IPS-15b (cell line): ENCODE data around the gene IGBP1.
"Not testable (repeated sequence)": the region's sequence is repeated elsewhere in the genome, so short reads cannot be mapped to it uniquely, and the experiment has no call there.

Experiments used
- H3K27me3 ChIP-seq: one replicate; pipeline ENCODE4 v1.6.1; 2013; ENCODE audit warnings: low read length; ENCODE audit not compliant: control insufficient read depth, insufficient read depth
- H3K36me3 ChIP-seq: one replicate; pipeline ENCODE4 v1.6.1; 2013; ENCODE audit warnings: low read length; ENCODE audit not compliant: control insufficient read depth, insufficient read depth
- H3K4me1 ChIP-seq: one replicate; pipeline ENCODE4 v1.6.1; 2013; ENCODE audit warnings: mild to moderate bottlenecking, low read length; ENCODE audit not compliant: control insufficient read depth, insufficient read depth
- H3K4me3 ChIP-seq: one replicate; pipeline ENCODE4 v1.5.1; 2013; ENCODE audit warnings: low read depth, low read length
- H3K9ac ChIP-seq: one replicate; pipeline ENCODE4 v1.6.1; 2013; ENCODE audit warnings: low read depth, mild to moderate bottlenecking, low read length
- H3K9me3 ChIP-seq: one replicate; pipeline ENCODE4 v1.6.1; 2013; ENCODE audit warnings: mild to moderate bottlenecking, low read length; ENCODE audit not compliant: control insufficient read depth, insufficient read depth

The IGBP1 gene

DNA sequence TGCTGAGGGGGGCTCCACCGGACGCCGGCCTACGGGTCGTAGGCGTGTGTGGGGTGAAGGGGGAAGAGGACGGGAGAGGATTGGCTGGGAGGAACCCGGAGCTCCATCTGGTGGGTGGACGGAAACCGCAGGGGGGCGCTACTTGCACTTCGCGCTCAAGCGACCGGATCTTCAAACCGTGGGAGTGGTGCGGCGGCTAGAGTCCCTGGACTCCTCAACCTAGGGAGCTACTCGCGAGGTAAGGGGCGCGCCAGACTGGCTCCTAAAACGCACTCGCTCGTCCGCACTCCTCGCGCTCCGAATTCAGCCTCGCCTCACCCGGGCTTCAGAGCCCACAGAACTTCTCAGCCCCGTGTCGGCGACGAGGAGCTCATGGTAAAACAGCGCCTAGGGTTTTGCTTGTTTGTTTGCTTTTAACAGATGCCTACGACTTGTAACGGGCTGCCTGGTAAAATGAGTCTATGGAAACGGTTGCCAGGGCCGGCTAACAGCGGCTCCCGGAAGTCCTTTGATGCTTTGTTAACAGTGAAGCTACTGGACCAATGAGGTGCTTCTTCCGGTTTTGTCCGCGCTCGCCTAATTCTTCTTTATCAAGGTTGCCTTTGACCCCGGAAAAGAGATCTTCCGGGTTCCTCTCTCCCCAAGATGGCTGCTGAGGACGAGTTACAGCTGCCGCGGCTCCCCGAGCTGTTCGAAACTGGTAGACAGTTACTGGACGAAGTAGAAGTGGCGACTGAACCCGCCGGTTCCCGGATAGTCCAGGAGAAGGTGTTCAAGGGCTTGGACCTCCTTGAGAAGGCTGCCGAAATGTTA, at the start of gene IGBP1:
TSS of gene IGBP1 (plus strand) at position 145 of the 813 bp plus-strand sequence. CDS start at position 646, 501 bp downstream.
- Histone ChIP-seq H3K36me3 (no peaks in the 10 kb centered on the region), H3K4me3 (peak within 1 kb of the TSS; percentile 93), H3K9ac (peak within 1 kb of the TSS; percentile 79), H3K27me3 (no peaks in the 10 kb centered on the region), H3K4me1 (peaks cover 11% of the 10 kb centered on the region), H3K9me3 (no peaks in the 10 kb centered on the region)

DNA sequence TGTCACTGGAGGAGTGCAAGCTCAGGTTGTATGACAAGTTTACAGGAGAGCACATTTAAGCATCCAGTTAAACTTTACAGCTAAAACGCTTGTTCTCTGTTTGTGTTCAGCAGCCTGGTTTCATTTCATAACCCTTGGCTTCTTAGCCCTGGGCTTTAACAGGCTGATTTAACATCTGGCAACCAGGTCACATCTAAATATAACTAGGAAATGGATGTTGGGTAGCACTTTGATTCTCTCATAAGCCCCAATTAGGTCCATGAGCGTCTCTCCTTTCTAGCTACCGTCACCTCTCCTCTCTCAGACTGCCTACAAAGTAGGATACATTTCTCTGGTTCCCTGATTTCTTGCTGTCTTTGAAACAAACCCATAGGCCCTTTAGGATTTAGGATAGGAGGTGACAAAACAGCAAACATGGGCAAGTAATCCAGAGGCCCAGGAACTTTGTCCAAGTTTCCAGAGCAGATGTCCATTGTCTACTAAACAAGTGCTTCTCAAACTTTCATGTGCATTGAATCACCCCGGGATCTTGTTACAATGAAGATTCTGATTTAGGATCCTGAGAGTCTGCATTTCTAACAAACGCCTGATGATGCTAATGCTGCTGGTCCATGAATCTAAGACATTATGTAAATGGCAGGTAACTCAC, 48.5 kb upstream of the IGBP1 start:
- Histone ChIP-seq H3K4me3 (no peak overlapping the region), H3K9me3 (no peaks in the 10 kb centered on the region), H3K4me1 (no peaks in the 10 kb centered on the region)

DNA sequence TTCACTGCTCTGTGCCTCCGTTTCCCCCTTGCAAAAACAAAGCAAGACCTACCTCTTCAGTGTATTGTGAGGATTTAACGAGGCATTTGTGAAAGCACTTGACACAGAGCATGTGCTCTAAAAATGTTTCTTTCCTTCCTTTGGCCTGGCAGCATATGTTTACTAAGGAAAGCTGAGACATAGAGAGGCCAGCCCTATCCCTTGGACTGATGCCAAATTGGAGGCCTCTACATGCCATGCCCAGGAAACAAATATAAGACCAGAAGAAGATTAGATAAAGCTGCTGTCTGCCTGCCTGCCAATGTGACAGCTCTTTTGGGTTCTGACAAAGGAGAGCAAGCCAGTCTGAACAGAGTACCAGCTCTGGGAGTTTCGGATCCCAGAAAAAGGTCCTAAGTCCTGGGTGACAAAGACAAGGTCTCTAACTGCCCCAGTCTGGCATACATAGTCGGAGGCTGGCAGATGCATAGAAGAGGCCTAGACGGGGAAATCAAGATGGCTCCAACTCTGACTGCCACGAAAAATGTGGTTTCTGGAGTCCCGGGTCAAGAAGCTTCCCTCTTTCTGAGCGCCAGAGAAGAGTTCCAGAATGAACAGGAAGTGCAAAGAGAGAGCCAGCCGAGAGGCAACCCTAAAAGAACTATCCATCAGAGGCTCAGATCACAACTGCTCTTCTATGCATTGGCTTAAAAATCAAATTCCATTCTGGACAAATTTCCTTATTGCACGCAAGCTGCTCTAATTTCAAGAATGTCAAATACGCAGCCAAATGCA, 45.2 kb upstream of the IGBP1 start:
- Histone ChIP-seq H3K4me1 (no peaks in the 10 kb centered on the region), H3K4me3 (no peak overlapping the region), H3K36me3 (no peaks in the 10 kb centered on the region), H3K27me3 (no peaks in the 10 kb centered on the region), H3K9me3 (peaks cover 3% of the 10 kb centered on the region), H3K9ac (no peak overlapping the region)

More for the DNA sequence above, 48.5 kb upstream of the IGBP1 start:
- Histone ChIP-seq H3K9ac (no peak overlapping the region), H3K27me3 (no peaks in the 10 kb centered on the region), H3K36me3 (no peaks in the 10 kb centered on the region)

DNA sequence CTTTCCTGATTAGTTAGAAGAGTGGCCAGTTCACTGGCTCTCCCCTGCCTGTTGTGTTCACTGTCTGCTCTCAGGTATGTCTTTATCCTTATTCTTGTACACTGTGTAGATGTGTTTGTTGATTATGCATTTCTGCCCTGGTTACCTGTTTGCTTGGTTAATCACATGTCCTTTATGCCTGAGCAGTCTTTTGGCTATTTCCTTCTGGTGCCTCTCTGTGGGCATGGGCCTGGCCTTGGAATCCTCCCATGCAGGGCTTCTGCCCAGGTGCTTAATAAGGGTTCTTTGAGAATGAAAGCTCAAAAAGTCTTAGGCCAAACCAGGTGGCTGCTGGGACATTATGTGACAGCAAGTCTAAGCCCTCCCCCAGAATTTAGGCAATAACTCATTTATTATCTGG, 44.5 kb upstream of the IGBP1 start:
- Histone ChIP-seq H3K4me1 (no peaks in the 10 kb centered on the region), H3K36me3 (no peaks in the 10 kb centered on the region), H3K4me3 (no peak overlapping the region), H3K9me3 (peaks cover 3% of the 10 kb centered on the region), H3K27me3 (no peaks in the 10 kb centered on the region), H3K9ac (no peak overlapping the region)

DNA sequence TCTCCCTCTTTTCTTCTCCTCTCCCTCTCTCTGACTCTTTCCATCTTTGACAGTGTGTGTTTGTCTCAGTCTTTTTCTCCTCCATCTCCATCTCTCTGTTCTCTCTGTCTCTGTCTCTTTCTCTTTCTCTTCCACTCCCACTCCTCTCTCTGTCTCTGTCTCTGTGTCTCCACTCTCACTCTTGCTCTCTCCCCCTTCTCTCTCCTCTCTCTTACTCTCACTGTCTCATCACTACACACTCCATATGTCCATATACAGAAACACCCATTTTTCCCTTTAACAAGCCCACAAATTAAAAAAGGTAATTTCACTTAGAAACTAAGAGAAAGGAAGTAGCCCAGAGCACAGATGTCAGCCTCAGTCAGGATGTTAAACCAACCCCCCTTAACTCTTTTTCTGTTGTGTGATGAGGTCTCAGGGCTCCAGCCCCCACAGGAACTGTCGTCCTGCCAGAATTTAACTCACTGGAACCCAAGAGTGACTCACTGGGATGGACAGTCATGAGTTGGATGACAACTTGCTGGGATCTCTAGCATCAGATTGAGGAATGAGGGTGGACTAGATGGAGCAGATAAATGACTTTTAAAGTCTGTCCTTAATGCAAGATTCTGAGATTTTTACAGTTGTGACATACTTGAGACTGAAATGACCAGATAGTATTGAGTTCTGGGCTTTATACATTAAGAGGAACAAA, 43.5 kb upstream of the IGBP1 start:
- H3K9ac ChIP-seq = no peak overlapping the region

DNA sequence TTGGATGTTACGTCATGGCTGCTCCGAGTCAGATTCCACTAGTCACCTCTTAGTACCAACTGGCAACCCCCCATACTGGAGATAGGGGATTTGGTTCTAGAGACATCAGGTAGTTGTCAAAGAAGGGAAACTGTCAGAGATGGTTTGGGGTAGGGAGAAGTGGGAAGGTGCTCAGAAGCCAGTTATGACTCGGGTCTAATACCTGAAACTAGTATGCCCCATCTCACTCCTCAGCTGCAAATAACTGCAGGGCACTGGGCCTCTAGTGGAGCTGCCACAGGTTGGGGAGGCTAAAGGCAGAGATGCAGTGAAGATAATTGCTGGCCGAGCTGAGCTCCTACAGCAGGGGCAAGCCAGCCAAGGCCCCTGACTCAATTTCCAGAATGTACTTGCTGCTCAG, 41.0 kb upstream of the IGBP1 start:
- H3K36me3 ChIP-seq = no peaks in the 10 kb centered on the region
- H3K9me3 ChIP-seq = peaks cover 3% of the 10 kb centered on the region
- no peak overlapping the region for H3K4me3 ChIP-seq
- H3K27me3 ChIP-seq = no peaks in the 10 kb centered on the region
- H3K9ac ChIP-seq = no peak overlapping the region
- no peaks in the 10 kb centered on the region for H3K4me1 ChIP-seq

More for the DNA sequence above, 43.5 kb upstream of the IGBP1 start:
- H3K36me3 ChIP-seq = no peaks in the 10 kb centered on the region
- H3K4me1 ChIP-seq = no peaks in the 10 kb centered on the region
- H3K27me3 ChIP-seq = no peaks in the 10 kb centered on the region
- no peak overlapping the region for H3K4me3 ChIP-seq
- H3K9me3 ChIP-seq = peaks cover 3% of the 10 kb centered on the region

DNA sequence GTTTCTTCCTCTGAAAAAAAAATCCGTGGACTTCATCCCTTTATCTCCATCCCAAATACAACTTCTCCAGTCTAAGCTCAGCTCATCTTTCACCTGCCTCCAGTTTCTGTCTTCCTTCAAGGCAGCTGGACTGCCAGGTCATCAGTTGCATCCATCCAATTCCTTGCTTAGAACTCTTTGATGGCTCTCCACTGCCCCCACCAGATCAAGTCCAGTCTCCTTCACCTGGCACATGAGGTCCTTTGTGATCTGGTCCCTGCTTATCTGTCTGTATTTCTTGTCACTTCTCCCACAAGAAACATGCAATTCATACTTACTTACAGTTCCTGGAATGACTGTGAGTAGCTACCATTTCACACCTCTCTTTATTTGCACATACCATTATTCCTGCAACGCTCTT, 37.2 kb upstream of the IGBP1 start:
- Histone ChIP-seq H3K36me3 (no peaks in the 10 kb centered on the region), H3K4me1 (no peaks in the 10 kb centered on the region), H3K4me3 (no peak overlapping the region), H3K9me3 (no peaks in the 10 kb centered on the region), H3K9ac (no peak overlapping the region), H3K27me3 (no peaks in the 10 kb centered on the region)

DNA sequence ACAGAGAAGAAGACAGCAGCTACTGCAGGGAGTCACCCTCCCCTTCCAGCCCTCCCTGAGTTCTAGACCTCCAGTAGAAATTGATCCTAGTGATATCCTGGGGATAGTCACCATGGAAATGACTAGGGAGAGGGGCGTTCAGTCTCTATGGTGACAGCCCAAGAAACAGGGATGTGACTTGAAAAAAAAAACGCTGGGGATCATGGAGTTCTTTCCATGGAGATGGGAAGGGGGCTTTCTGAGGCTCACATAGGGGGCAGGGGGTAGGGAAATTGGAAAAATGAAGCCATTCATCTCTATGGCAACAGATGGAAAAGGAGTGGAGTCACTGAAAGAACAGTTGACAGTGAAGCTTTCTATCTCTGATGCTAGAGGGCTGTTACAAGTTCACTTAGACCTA, 28.0 kb upstream of the IGBP1 start:
- no peaks in the 10 kb centered on the region for H3K9me3 ChIP-seq
- H3K27me3 ChIP-seq = no peaks in the 10 kb centered on the region
- no peak overlapping the region for H3K9ac ChIP-seq
- H3K36me3 ChIP-seq = no peaks in the 10 kb centered on the region
- H3K4me3 ChIP-seq = no peak overlapping the region
- no peaks in the 10 kb centered on the region for H3K4me1 ChIP-seq

DNA sequence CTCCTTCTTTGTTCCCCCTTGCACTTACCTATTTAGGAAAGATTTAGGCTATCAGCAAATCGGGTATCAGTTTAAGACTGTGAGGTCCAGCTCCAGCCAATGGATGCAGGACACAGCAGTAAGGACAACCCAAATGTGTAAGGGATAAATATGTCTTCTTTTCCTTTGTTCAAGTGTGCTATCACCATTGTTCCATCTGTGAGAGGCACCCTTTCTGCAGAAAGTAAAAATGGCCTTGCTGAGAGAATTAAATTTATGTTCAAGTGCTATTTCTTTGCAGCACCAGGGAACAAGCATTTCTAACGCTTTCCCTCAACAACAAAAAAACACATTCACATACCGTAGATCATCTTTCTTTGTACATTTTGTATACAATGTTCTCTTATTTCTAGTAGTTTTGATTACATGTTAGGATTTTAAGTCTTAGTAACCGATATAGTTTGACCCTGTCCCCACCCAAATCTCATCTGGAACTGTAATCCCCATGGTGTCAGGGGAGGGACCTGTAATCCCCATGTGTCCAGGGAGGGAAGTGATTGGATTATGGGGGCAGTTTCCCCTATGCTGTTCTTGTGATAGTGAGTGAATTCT, 21.7 kb upstream of the IGBP1 start:
- H3K9ac ChIP-seq, H3K9me3 ChIP-seq, H3K27me3 ChIP-seq, H3K4me3 ChIP-seq, H3K36me3 ChIP-seq, H3K4me1 ChIP-seq: not testable (repeated sequence)

DNA sequence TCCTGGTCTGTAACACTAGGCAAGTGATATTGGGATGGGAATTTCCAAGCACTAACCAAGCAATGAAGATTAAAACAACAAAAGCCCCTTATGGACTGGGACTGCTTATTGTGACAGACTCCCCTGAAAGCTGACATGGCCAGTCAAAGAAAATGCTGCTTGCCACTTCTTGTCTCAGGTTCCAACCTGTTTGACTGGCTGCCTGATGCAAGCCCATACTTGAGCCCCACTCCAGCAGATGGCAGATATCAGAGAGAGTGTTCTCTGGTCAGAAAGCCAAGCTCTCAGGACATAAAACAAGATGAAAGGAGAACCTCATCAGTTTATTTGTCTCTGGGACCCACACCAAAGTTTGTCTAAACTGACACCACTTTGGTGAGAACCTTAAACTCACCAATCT, 15.5 kb upstream of the IGBP1 start:
- Histone ChIP-seq H3K9me3 (no peaks in the 10 kb centered on the region), H3K9ac (no peak overlapping the region), H3K4me1 (no peaks in the 10 kb centered on the region), H3K36me3 (no peaks in the 10 kb centered on the region), H3K4me3 (no peak overlapping the region), H3K27me3 (no peaks in the 10 kb centered on the region)

DNA sequence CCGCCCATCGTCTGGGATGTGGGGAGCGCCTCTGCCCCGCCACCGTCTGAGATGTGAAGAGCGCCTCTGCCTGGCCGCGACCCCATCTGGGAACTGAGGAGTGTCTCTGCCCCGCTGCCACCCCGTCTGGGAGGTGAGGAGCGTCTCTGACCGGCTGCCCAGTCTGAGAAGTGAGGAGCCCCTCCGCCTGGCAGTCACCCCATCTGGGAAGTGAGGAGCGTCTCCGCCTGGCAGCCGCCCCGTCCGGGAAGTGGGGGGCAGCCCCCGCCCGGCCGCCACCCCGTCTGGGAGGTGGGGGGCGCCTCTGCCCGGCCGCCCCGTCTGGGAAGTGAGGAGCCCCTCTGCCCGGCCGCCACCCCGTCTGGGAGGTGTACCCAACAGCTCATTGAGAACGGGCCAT, 10.2 kb upstream of the IGBP1 start:
- H3K36me3 ChIP-seq, H3K27me3 ChIP-seq, H3K9ac ChIP-seq, H3K4me1 ChIP-seq, H3K4me3 ChIP-seq, H3K9me3 ChIP-seq: not testable (repeated sequence)
